ENCODE measurements around the gene EDEM2. TPM values are rescaled to one million over a fixed set of nuclear protein-coding genes. Genes with fewer than 3 reads are reported as not detected.

The EDEM2 gene
- polyA plus RNA-seq, 1 donor from 2014 or later, result 13.3 TPM

DNA sequence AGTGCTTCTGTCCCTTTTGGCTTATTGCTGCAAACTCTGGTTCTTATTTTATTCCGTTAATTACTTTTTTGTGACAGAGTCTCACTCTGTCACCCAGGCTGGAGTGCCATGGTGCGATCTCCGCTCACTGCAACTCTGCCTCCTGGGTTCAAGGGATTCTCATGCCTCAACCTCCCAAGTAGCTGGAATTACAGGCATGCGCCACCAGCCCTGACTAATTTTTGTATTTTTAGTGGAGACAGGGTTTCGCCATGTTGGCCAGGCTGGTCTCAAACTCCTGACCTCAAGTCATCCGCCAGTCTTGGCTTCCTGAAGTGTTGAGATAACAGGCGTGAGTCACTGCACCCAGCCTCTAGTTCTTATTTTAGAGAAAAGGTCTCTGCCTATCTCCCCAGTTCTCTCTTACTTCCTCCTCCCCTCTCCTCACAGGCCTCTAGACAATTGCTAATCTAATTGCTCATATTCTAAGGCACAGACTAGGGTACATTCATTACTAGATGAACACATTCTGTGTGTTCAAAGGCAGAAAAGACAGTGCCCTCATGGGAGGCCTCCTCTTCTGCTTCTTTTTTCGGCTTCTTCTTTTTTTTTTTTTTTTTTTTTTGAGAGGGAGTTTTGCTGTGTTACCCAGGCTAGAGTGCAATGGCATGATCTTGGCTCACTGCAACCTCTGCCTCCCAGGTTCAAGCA, 27.0 kb downstream of the EDEM2 start:
- H3K4me2 ChIP-seq (ENCODE audit: low read length), result no peak overlapping the region
- no peaks in the 10 kb centered on the region for H4K20me1 ChIP-seq (ENCODE audit: insufficient read depth)
- H3K9ac ChIP-seq (ENCODE audit: low read length), result no peak overlapping the region
- H3K9me2 ChIP-seq (ENCODE audit: insufficient read depth, low read length), result no peaks in the 10 kb centered on the region
- no peak overlapping the region for H3K4me3 ChIP-seq (ENCODE audit: low read length)
- H3K36me3 ChIP-seq (ENCODE audit: insufficient read depth, low read length), result peaks cover 7% of the 10 kb centered on the region
- H3K9me3 ChIP-seq (ENCODE audit: low read length), result no peaks in the 10 kb centered on the region
- TF ChIP-seq, protein P1, sequence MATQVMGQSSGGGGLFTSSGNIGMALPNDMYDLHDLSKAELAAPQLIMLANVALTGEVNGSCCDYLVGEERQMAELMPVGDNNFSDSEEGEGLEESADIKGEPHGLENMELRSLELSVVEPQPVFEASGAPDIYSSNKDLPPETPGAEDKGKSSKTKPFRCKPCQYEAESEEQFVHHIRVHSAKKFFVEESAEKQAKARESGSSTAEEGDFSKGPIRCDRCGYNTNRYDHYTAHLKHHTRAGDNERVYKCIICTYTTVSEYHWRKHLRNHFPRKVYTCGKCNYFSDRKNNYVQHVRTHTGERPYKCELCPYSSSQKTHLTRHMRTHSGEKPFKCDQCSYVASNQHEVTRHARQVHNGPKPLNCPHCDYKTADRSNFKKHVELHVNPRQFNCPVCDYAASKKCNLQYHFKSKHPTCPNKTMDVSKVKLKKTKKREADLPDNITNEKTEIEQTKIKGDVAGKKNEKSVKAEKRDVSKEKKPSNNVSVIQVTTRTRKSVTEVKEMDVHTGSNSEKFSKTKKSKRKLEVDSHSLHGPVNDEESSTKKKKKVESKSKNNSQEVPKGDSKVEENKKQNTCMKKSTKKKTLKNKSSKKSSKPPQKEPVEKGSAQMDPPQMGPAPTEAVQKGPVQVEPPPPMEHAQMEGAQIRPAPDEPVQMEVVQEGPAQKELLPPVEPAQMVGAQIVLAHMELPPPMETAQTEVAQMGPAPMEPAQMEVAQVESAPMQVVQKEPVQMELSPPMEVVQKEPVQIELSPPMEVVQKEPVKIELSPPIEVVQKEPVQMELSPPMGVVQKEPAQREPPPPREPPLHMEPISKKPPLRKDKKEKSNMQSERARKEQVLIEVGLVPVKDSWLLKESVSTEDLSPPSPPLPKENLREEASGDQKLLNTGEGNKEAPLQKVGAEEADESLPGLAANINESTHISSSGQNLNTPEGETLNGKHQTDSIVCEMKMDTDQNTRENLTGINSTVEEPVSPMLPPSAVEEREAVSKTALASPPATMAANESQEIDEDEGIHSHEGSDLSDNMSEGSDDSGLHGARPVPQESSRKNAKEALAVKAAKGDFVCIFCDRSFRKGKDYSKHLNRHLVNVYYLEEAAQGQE (IDR thresholded peaks at IDR 0.05; ENCODE audit: borderline replicate concordance), result no peak
- no peak for TF ChIP-seq EP300 (conservative IDR thresholded peaks at IDR 0.05; ENCODE audit: poor library complexity, severe bottlenecking)
- no peak for TF ChIP-seq SMC3 (conservative IDR thresholded peaks at IDR 0.05; ENCODE audit: poor library complexity)
- no peak overlapping the region for H3K27ac ChIP-seq (ENCODE audit: low read length)
- no peak overlapping the region for H2AFZ ChIP-seq (ENCODE audit: low read depth, low read length)
- no peaks in the 10 kb centered on the region for H3F3A ChIP-seq (ENCODE audit: insufficient read depth, low read length, poor library complexity, severe bottlenecking)
- H3K79me2 ChIP-seq (replicated peaks; ENCODE audit: insufficient read depth, low read length), result no peaks in the 10 kb centered on the region
- no peaks in the 10 kb centered on the region for H3K27me3 ChIP-seq (ENCODE audit: insufficient read depth, low read depth, low read length)

DNA sequence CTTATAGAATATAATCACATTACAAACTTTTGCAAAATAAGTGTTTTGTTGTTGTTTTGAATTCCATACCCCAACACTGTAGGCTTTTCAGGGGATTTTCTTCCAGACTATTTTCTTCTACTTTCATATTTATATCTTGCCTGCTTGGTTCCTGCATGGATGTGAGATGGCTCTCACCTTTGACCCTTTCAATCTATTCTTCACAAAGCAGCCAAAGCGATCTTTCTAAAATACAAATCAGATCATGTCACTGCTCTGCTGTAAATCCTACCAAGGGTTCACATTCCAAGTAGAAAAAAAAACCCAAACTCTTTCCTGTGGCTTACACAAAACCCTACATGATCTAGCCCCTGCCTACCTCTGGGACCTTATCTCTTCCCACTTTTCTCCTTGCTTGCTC, 29.5 kb downstream of the EDEM2 start:
- no peak overlapping the region for H2AFZ ChIP-seq (ENCODE audit: low read depth, low read length)
- H3K36me3 ChIP-seq (ENCODE audit: insufficient read depth, low read length), result peaks cover 7% of the 10 kb centered on the region
- no peak overlapping the region for H3K27ac ChIP-seq (ENCODE audit: low read length)
- no peak overlapping the region for H3K4me3 ChIP-seq (ENCODE audit: low read length)
- H3F3A ChIP-seq (ENCODE audit: insufficient read depth, low read length, poor library complexity, severe bottlenecking), result no peaks in the 10 kb centered on the region
- H3K27me3 ChIP-seq (ENCODE audit: insufficient read depth, low read depth, low read length), result no peaks in the 10 kb centered on the region
- no peaks in the 10 kb centered on the region for H3K9me2 ChIP-seq (ENCODE audit: insufficient read depth, low read length)
- H3K79me2 ChIP-seq (replicated peaks; ENCODE audit: insufficient read depth, low read length), result no peaks in the 10 kb centered on the region
- no peaks in the 10 kb centered on the region for H4K20me1 ChIP-seq (ENCODE audit: insufficient read depth)
- TF ChIP-seq RAD21 (conservative IDR thresholded peaks at IDR 0.05), result no peak
- TF ChIP-seq MXI1 (conservative IDR thresholded peaks at IDR 0.05; ENCODE audit: poor library complexity, severe bottlenecking), result no peak
- no peak for TF ChIP-seq EP300 (conservative IDR thresholded peaks at IDR 0.05; ENCODE audit: poor library complexity, severe bottlenecking)
- TF ChIP-seq, protein P2, sequence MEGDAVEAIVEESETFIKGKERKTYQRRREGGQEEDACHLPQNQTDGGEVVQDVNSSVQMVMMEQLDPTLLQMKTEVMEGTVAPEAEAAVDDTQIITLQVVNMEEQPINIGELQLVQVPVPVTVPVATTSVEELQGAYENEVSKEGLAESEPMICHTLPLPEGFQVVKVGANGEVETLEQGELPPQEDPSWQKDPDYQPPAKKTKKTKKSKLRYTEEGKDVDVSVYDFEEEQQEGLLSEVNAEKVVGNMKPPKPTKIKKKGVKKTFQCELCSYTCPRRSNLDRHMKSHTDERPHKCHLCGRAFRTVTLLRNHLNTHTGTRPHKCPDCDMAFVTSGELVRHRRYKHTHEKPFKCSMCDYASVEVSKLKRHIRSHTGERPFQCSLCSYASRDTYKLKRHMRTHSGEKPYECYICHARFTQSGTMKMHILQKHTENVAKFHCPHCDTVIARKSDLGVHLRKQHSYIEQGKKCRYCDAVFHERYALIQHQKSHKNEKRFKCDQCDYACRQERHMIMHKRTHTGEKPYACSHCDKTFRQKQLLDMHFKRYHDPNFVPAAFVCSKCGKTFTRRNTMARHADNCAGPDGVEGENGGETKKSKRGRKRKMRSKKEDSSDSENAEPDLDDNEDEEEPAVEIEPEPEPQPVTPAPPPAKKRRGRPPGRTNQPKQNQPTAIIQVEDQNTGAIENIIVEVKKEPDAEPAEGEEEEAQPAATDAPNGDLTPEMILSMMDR (IDR thresholded peaks at IDR 0.05; ENCODE audit: poor library complexity, severe bottlenecking), result no peak
- TF ChIP-seq POLR2AphosphoS5 (IDR thresholded peaks at IDR 0.05), result no peak
- no peak for TF ChIP-seq SMC3 (conservative IDR thresholded peaks at IDR 0.05; ENCODE audit: poor library complexity)
- no peak for TF ChIP-seq TAF1 (IDR thresholded peaks at IDR 0.05; ENCODE audit: low read depth)
- TF ChIP-seq, protein P1 (IDR thresholded peaks at IDR 0.05; ENCODE audit: borderline replicate concordance), result no peak
- no peak for TF ChIP-seq EZH2 (IDR thresholded peaks at IDR 0.05; ENCODE audit: borderline replicate concordance, insufficient read depth, low read length, poor library complexity, severe bottlenecking)
- no peak overlapping the region for H3K4me2 ChIP-seq (ENCODE audit: low read length)
- H3K9me3 ChIP-seq (ENCODE audit: low read length), result no peaks in the 10 kb centered on the region
- no peak overlapping the region for H3K9ac ChIP-seq (ENCODE audit: low read length)

Measured in neural cell (in vitro differentiated cells).